ENCODE measurements around the gene SKAP2. TPM values are rescaled to one million over a fixed set of nuclear protein-coding genes. Genes with fewer than 3 reads are reported as not detected.

SKAP2 gene
- total RNA-seq, 2 donors from 2014 or later, result 3.3 to 3.4 TPM

GRCh38 chr7:26691886-26692285 lies 172.5 kb downstream of the SKAP2 start:
- Mint-ChIP-seq H3K9me3 (no peaks in the 10 kb centered on the region), H3K27ac (no peak overlapping the region), H3K4me3 (no peak overlapping the region), H3K36me3 (ENCODE audit: low read depth) (no peaks in the 10 kb centered on the region), H3K27me3 (ENCODE audit: insufficient read depth) (peaks cover 4% of the 10 kb centered on the region), H3K4me1 (no peaks in the 10 kb centered on the region)
- TF ChIP-seq, protein P1, sequence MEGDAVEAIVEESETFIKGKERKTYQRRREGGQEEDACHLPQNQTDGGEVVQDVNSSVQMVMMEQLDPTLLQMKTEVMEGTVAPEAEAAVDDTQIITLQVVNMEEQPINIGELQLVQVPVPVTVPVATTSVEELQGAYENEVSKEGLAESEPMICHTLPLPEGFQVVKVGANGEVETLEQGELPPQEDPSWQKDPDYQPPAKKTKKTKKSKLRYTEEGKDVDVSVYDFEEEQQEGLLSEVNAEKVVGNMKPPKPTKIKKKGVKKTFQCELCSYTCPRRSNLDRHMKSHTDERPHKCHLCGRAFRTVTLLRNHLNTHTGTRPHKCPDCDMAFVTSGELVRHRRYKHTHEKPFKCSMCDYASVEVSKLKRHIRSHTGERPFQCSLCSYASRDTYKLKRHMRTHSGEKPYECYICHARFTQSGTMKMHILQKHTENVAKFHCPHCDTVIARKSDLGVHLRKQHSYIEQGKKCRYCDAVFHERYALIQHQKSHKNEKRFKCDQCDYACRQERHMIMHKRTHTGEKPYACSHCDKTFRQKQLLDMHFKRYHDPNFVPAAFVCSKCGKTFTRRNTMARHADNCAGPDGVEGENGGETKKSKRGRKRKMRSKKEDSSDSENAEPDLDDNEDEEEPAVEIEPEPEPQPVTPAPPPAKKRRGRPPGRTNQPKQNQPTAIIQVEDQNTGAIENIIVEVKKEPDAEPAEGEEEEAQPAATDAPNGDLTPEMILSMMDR (conservative IDR thresholded peaks at IDR 0.05), result no peak
- H3K9ac ChIP-seq (ENCODE audit: extremely low read depth, low read length, poor library complexity, severe bottlenecking), result no peak overlapping the region
- H3K4me3 ChIP-seq (ENCODE audit: low read length), result no peak overlapping the region
- peaks cover 9% of the 10 kb centered on the region for H3K27me3 ChIP-seq (ENCODE audit: control insufficient read depth, insufficient read depth, low read length, poor library complexity, severe bottlenecking)
- DNase-seq, result no peak
- H3K36me3 ChIP-seq (ENCODE audit: control insufficient read depth, insufficient read depth, low read length), result no peaks in the 10 kb centered on the region
- H3K4me1 ChIP-seq (ENCODE audit: control insufficient read depth, insufficient read depth, low read length), result no peaks in the 10 kb centered on the region
- no peak overlapping the region for H3K27ac ChIP-seq (ENCODE audit: low read depth, low read length)
- H3K9me3 ChIP-seq (ENCODE audit: control insufficient read depth, low read length), result no peaks in the 10 kb centered on the region
- 65 to 85% methylated on average over 2 of the region's 2 CpGs for WGBS, 2 experiments (ENCODE audit: insufficient coverage in 1 of 2, insufficient read length in 1 of 2)

- Mint-ChIP-seq H3K27ac (no peak overlapping the region), H3K27me3 (ENCODE audit: insufficient read depth) (peaks cover 4% of the 10 kb centered on the region), H3K36me3 (ENCODE audit: low read depth) (no peaks in the 10 kb centered on the region), H3K4me1 (peaks cover 5% of the 10 kb centered on the region), H3K9me3 (no peaks in the 10 kb centered on the region), H3K4me3 (no peak overlapping the region)
- no peak overlapping the region for H3K4me3 ChIP-seq (ENCODE audit: low read length)
- WGBS, 2 experiments (ENCODE audit: insufficient coverage in 1 of 2, insufficient read length in 1 of 2), result 78 to 100% methylated on average over 1 to 2 of the region's 2 CpGs
- H3K9ac ChIP-seq (ENCODE audit: extremely low read depth, low read length, poor library complexity, severe bottlenecking), result no peak overlapping the region
- TF ChIP-seq, protein P1 (conservative IDR thresholded peaks at IDR 0.05), result no peak
- DNase-seq, result no peak
- H3K36me3 ChIP-seq (ENCODE audit: control insufficient read depth, insufficient read depth, low read length), result no peaks in the 10 kb centered on the region
- H3K27me3 ChIP-seq (ENCODE audit: control insufficient read depth, insufficient read depth, low read length, poor library complexity, severe bottlenecking), result peaks cover 9% of the 10 kb centered on the region
- no peaks in the 10 kb centered on the region for H3K4me1 ChIP-seq (ENCODE audit: control insufficient read depth, insufficient read depth, low read length)
- H3K9me3 ChIP-seq (ENCODE audit: control insufficient read depth, low read length), result no peaks in the 10 kb centered on the region
- H3K27ac ChIP-seq (ENCODE audit: low read depth, low read length), result no peak overlapping the region
Observed at GRCh38 chr7:26691406-26691805, 173.0 kb downstream of the SKAP2 start.

GRCh38 chr7:26690135-26690805 lies 174.1 kb downstream of the SKAP2 start:
- TF ChIP-seq, protein P1 (conservative IDR thresholded peaks at IDR 0.05), result no peak
- Mint-ChIP-seq H3K9me3 (no peaks in the 10 kb centered on the region), H3K27me3 (ENCODE audit: insufficient read depth) (peaks cover 1% of the 10 kb centered on the region), H3K27ac (no peak overlapping the region), H3K4me1 (peaks cover 5% of the 10 kb centered on the region), H3K36me3 (ENCODE audit: low read depth) (no peaks in the 10 kb centered on the region), H3K4me3 (no peak overlapping the region)
- Histone ChIP-seq H3K9ac (ENCODE audit: extremely low read depth, low read length, poor library complexity, severe bottlenecking) (no peak overlapping the region), H3K27me3 (ENCODE audit: control insufficient read depth, insufficient read depth, low read length, poor library complexity, severe bottlenecking) (peaks cover 9% of the 10 kb centered on the region), H3K4me1 (ENCODE audit: control insufficient read depth, insufficient read depth, low read length) (no peaks in the 10 kb centered on the region), H3K4me3 (ENCODE audit: low read length) (no peak overlapping the region), H3K27ac (ENCODE audit: low read depth, low read length) (no peak overlapping the region), H3K9me3 (ENCODE audit: control insufficient read depth, low read length) (no peaks in the 10 kb centered on the region), H3K36me3 (ENCODE audit: control insufficient read depth, insufficient read depth, low read length) (no peaks in the 10 kb centered on the region)
- no peak for DNase-seq
- 86 to 94% methylated on average over 1 to 2 of the region's 2 CpGs for WGBS, 2 experiments (ENCODE audit: insufficient coverage in 1 of 2, insufficient read length in 1 of 2)

All from endodermal cell (in vitro differentiated cells).